G401 (cell line): ENCODE results near the gene TRABD2B. TPM values are rescaled to one million over a fixed set of nuclear protein-coding genes. Genes with fewer than 3 reads are reported as not detected.

Source experiments
- DNase-seq: peaks from one replicate; pipeline ENCODE4 v3.0.0-alpha.2; 2015; ENCODE audit warnings: low spot score
- in situ Hi-C: cut with HindIII; loops from 2 replicates; pipeline ENCODE4 v1.10.0; 2016; ENCODE audit warnings: low sequenced_read_pairs, mixed read lengths
- total RNA-seq: library from RNA; depleted of rRNA; stranded (reverse); fragments of >200 nt; shearing (Covaris generic); gene quantifications from 2 replicates; pipeline ENCODE4 v1.2.3, GENCODE V29; 2014

TRABD2B gene
- total RNA-seq, 1 experiment from 2014 or later, result not detected

DNA sequence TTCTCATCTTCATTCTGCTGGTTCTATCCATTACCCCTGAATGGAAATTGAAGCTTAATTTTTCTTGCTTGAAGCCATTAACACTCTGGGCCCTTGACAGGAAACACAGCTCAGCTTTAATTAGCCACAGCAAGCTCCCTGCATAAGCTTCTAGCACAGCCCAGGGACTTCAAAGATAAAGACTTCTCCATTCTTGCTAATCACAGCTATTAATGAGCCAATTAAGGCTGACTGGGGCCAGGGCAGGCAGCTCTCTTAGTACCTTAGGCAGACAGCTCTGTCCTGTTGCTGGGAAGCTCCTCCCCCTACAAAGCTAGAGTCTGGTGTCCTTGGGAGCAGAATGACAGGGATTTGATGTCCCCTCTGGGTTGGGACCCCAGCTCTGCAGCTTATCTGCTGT, 27.9 kb upstream of the TRABD2B start:
- in situ Hi-C loops, result no loop called here
- DNase-seq, result no peak

DNA sequence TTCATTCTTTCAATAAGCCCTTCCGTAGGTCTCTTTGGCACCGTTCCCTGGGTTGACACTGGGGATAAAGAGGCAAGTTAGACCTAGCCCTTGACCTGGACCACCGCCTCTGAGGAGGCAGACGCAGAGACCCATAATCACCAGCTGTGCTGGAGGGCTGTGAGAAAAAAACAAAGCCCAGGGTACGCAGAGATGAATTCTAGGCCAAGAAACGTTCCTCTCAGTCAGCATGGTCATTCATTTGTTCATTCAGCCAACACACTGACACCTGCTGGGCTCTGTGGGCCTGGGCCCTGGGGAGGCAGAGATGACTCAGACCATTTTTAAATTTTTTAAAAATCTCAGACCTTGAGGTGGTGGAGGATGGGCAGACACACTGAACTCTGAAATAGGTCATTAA, 26.3 kb upstream of the TRABD2B start:
- no peak for DNase-seq
- in situ Hi-C loops, result no loop called here

DNA sequence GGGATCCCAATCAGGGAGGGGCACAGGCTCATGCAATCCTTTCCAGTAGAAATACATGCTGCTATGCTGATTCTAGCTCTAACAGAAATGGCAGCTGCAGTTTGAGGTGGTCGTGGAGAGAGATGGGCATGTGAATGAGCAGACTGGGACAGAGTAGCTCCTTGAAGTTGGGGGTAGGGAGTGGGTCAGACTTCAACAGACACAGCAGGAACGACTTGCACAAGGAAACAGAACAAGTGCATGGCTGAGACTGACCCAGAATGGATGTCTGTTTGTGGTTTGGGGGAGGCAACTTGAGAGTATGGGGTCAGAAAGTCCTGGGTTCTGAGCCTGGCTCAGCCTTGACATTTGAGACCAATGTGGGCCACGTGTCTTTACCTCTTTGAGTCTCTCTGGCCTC, 25.1 kb upstream of the TRABD2B start:
- DNase-seq, result no peak
- in situ Hi-C loops, result no loop called here

DNA sequence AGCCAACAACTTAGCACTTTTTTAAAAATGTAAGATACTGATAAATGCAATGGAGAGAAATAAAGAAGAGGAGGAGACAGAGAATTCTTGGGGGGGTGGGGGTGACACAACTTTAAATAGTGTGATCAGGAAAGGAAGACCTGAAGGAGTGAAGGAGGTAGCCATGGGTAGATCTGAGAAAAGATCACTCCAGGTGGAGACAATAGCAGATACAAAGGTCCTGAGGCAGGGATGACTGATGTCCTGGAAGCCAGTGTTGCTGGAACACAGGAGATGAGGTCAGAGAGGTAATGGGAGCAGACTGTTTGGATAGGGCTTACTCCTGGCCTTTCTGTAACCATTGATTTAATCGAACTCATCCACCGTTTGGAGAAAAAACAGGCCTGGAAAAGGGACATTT, 24.6 kb upstream of the TRABD2B start:
- in situ Hi-C loops, result no loop called here
- no peak for DNase-seq

DNA sequence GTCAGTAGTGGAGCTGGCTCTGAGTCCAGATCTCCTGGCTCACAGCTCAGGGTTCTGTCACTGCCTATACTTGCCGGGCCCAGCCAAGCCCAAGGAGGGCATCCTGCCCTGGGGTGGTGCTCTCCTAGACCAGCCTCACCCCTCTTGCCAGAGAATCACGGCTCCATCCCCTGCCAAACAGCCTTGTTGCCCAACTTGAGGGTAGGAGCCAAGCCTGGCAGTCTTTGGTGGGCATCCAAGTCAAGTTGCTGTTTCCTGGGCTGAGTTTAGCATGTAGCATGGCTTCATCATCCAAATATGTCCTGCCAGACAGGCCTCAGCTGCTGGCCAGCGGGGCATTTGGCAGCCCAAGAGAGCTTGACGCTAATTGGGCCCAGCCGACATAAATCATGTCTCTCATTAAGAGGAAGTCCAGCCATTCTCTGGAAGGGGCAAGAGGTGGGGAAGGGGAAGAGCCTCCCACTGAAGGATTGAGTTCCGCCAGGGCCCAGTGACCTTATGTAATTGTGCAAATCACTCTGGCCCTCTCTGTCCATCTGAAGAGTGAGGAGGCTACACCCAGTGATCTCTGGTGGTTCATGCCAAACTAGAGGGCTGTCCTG, 22.6 kb upstream of the TRABD2B start:
- in situ Hi-C loops, result no loop called here
- peak; percentile 44 for DNase-seq

DNA sequence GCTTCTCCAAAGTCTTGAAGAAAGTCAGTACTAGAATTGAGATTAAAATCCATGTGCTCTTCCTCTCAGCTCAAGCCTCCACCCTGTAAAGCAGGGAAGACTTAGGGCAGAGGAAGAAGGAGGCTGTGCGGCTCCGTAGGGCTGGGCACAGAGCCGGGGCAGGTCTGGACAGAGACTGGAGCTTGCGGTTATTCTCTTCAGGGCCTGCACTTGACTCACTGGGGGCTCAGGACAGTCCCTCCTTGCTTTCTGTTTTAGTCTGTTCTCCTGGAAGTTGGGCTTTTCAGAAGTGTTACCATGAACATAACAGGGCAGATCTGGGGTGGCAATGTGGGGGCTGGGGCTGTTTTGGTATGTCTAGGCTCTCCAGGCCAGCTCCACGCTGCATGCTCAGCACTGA, 21.6 kb upstream of the TRABD2B start:
- in situ Hi-C loops, result no loop called here

DNA sequence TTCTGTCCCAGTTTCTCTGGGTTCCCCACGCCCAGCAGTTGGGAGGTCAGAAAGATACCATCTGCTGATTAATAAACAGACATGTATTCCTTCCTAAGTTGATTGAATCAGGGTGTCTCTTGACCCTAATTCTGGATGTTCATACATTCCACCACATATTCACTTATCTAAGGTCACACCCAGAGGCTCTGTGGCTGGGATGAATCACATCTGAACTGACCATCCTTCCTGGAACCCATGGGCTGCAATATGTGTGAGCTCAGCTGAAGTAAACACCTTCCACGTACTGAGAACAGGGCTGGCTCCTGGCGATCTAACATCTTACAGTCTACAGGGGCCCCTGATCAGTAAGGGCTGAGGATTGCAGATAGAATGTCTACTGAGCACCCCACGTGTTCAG, 20.5 kb upstream of the TRABD2B start:
- no peak for DNase-seq
- in situ Hi-C loops, result no loop called here

More for the DNA sequence above, 21.6 kb upstream of the TRABD2B start:
- DNase-seq, result no peak

DNA sequence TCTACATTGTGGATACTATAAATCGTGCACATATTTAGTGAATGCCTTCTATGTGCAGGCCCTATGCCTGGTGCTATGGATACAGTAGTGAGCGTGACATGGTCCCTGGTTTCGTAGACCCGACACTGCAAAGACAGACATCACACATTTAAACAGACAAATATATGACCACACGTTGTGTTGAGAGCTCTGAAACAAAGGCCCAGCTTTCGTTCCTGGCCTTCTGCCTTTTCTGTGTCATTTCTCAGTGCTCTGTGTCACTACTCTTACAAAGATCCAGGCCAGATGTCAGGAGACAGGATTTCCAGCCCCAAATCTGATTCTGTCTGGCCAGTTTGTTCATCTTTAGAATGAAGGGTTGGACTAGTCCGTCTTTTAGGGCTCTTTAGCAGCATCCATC, 19.3 kb upstream of the TRABD2B start:
- in situ Hi-C loops, result no loop called here
- DNase-seq, result no peak

DNA sequence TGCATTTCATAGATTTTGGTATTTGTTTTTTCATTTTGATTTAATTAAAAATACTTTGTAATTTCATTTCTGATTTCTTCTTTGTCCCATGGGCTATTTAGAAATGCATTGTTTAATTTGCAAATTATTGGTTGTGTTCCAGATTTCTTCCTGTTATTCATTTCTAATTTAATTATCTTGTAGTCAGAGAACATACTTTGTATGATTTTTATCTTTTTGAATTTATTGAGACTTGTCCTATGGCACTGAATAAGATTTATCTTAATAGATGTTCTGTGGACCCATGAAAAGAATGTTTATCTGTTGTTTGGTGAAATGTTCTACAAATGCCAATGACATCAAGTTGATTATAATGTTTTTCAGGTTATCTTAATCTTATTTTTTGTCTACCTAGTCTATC, 16.1 kb upstream of the TRABD2B start:
- in situ Hi-C loops, result no loop called here

DNA sequence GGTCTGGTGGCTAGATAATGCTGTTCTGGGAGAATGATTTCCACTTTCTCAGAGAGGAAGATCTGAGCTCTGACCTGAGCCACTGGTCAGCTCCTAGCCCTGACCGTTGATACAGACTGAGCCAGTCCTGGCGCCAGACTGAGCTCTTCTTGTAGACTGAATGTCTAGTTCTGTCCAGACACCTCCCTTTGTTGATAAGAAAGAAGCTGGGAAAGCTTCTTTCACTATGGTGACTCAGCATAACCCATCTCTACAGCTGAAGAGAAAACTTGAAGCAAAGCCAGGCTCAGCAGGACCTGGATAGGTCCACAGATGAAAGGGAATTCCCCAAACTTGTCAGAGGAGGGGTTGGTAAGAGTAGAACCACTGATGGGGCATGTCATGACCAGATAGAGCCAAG, 9.9 kb upstream of the TRABD2B start:
- in situ Hi-C loops, result no loop called here

More for the DNA sequence above, 16.1 kb upstream of the TRABD2B start:
- DNase-seq, result no peak

DNA sequence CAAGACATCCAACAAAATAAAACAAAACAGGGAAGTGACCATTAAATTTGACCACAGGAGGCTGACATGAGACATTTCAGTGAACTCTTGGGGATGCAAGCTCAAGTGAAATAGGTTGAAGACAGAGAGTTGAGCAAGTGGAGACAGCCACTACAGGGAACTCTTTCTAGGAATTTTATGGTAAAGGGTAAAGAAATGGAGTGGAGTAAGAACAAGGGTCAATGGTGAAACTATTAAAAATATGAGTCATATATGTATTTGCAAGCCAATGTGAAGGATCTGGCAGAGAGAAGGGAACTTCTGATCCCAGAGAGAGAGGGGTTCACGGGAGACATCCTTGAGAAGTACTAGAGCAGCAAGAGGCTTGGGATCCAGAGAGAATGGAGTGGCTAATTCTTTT, 9.1 kb upstream of the TRABD2B start:
- in situ Hi-C loops, result no loop called here
- DNase-seq, result no peak

More for the DNA sequence above, 9.9 kb upstream of the TRABD2B start:
- DNase-seq, result no peak

DNA sequence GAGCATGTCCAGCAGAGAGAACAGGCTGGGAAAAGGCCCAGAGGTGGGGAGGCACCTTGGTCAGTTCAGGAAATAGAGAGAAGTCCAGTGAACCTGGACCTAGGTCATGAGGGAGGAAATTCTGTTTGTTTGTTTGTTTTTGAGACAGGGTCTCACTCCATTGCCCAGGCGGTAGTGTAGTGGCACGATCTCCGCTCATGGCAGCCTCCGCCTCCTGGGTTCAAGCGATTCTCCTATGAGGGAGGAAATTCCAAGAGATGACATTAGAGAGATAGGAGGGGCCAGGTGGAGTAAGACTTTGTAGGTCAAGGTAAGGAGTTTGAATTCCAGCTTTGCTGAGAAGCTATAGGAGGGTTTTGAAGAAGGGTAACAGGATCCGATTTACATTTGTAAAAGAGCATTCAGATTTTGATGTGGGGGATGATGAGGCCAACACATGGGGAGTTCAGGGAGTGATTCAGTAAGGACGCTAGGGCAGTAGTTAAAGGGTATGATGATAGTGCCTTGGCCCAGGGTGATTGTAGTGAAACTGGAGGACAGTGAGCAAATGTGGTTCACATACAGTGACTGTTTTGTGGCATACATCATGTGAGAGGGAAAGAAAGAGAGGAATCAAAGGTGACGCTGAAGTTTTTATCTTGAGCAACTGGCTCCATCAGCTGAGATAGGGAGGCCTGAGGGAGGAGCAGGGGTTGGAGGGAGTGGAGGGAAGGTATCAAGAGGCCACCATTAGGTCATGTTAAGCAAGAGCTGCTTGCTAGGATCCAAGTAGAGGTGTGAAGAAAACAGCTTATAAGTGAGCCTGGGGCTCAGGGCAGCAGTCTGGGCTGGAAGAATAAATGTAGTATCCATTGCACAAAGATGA, 8.3 kb upstream of the TRABD2B start:
- in situ Hi-C loops, result no loop called here
- DNase-seq, result no peak

DNA sequence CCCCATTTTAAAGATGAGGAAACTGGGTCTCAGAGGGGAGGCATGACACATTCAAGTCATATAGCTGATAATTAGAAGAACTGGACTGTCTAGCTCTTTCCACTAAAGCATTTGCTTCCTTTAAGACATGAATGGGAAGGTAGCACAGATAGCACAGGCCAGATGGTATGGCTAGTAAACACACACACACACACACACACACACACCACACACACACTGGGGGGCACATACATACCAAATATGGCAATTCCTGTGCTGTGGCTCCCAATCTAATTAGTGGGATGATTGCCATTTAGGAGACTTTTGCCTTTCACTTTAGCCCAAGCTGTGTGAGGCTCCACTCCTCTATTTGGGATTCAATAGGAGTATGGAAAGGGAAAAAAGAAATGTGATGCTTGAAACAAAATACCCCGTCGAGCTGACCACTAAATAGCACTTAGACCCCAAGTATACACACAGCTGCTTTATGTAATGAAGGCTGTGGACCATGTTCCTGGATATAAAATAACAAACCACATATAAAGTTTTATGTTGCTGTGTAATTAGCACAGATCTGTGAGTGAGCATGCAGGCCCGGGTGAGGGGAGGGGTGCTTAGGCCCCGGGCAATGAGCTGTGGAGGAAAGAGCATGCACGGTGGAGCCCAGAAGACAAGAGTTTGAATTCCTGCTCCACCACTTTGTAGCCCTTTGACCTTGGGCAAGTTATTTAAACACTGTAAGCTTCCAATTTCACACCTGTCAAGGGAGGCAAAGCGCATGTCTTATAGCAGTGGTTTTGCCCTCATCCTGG, 6.8 kb upstream of the TRABD2B start:
- in situ Hi-C loops, result no loop called here
- DNase-seq, result no peak

DNA sequence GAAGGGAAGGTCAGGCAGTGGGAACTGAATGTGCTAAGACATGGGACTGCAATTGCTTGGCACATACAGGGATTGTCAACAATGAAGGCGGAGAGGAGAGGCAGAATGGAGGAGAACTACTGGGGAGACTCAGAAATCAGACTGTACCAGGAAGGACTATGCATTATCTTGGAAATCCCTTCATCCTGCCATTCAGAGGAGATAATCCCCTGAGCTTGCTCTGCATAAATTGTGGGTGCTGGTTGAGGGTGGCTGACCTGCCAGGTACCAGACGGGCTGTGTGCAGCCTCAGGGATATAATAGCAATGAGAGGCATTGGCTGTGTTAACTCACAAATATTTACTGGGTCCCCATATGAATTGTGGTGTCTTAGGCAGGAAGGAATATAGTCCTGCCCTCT, 5.0 kb upstream of the TRABD2B start:
- no peak for DNase-seq
- in situ Hi-C loops, result no loop called here

DNA sequence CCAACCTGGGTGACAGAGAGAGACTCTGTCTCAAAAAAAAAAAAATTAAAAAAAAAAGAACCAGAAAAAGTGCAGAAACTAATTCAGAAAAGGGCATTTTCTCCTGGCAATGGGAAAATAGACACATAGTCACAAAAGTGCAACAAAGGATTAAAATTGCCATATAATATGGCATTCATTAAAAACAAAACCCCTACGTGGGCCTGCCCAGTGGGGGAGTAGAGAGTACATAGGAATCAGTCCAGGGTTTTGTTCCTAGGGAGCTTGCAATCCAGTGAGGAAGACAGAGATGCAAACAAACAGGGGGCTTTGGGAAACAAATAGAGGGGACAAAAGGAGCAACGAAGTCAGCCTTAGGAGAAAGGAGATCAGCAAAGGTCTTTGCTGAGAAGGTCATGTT, 4.5 kb upstream of the TRABD2B start:
- no peak for DNase-seq
- in situ Hi-C loops, result no loop called here

DNA sequence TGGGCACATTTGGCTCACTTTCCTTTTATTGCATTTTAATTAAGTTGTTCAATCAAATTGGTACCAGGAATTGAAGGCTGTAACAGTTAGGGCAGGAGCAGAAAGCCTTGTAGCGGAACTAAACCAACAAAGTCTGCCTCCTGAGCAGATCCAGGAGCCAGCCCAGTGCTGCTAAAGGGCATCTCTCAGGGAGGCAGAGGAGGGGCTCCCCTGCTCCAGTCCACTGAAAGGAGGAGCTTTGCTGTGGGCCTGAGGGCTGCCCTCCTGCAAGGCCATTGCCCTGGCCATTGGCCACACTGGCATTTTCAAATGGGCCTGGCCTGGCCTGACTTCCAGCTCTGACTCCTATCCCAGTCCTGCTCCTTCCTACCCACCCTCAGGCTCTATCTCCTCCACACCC, 3.7 kb upstream of the TRABD2B start:
- DNase-seq, result no peak
- in situ Hi-C loops, result no loop called here

DNA sequence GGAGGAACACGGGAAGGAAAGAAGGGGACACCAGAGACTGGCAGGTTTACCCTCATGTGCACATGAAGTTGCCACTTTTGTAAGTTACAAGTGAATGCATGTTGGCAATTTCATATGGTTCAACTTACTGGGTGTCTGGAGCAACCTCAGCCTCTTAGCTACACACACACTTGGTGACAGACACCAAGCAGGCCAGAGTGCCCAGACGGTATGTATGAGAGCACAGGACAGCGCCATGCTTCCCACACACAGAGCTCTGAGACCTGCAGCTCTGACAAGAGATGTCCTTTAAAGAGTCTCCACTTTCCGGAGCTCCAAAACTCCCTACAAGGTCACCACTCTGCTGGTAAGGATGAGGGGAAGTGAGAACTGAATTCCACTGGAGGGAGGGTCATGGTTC, 1.9 kb upstream of the TRABD2B start:
- no peak for DNase-seq
- in situ Hi-C loops, result no loop called here

DNA sequence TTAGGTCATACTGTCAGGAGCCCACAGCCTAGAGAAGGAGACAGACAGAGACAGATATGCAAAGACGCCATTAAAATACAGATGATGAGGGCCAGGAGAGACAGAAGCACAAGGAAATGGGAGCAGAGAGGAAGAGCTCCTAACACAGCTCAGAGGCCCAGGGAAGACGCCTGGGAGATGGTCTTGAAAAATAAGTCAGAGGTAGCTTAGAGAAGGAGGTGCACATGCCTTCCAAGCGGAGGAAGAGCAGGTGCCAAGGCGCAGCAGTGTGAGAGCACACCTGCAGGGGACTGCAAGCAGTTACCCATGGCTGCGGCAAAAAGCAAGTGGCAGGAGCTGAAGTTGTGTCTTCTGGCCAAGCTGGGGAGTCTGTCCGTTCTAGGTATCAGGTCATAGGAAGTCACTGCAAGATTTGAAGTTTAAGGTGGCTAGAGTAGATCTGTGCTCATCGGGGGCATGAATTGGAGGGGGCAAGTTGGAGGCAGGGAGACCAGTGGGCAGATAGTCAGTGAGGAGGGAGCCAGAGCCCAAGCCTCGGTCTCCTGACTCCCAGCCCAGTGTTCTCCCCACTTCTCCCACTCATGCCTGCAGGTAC, 1.3 kb upstream of the TRABD2B start:
- DNase-seq, result no peak
- in situ Hi-C loops, result no loop called here

DNA sequence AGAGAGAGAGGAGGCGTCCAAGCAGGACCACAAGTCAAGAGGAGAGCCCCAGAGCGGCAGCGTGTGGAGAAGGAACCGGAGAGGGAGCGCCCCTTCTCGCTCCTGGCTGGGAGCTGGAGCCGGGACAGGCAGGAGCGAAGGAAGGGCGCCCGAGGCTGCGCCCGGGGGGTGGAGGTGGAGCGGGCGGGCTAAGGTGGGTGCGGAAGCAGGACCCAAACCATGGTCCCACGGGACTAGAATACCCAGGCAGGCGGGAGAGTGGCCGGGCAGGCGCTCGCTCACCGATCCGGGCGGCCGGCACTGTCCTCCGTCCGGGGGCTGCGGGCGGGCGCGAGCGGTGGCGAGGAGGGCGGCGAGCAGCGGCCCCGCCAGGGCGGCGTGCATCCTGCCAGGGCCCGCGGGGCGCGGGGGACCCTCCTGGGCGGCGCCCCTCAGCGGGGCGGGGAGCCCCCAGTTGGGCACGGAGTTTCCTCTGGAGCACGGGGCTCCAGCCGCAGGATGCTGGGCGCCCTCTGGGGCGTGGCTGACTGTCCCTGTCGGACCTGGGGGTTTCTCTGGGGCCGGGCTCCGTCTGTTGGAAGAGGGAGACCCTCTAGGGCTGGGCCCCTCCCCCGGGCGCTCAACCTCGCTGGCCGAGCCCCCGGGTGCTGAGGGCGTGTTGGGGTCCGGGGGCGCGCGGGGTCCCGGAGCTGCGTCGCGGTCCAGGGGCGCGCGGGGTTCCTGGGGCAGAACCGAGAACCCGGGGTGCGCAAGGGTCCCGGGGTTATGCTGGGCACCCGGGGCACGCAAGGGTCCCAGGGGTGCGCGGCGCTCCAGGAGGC, 569 bp downstream of the TRABD2B start:
- in situ Hi-C loops, result no loop called here
- no peak for DNase-seq
